ENCODE results near the gene TAF11L10.
"Not testable (repeated sequence)": the region's sequence is repeated elsewhere in the genome, so short reads cannot be mapped to it uniquely, and the experiment has no call there.

TAF11L10 gene

DNA sequence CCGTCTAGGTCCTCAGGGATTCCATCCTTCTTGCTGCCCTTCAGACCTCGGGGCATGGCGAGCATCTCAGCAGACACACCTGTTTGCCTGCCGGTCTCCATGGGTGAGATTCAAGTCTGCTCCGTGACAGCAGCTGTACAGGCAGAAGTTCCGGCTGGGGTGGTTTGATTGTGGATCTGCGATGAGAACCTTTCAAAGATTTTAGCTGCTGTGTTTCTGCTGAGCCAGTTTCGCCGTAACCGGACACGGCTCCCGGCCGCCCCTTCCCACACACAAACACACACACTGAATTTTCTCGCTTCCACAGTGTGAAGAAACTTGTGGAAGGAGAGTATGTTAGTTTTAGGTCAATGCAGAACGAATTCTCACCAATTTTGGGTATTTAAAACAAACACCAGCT is at the start of gene TAF11L10:
TAF11L10 (minus strand) TSS at position 101 of the 400 bp plus-strand sequence.
- H3K36me3 Mint-ChIP-seq; H3K27me3 Mint-ChIP-seq; DNase-seq (ENCODE audit: low spot score in 2 of 2); H3K4me3 Mint-ChIP-seq; H3K4me1 Mint-ChIP-seq; H3K9me3 Mint-ChIP-seq; H3K27ac Mint-ChIP-seq; ATAC-seq (ENCODE audit: low read depth): not testable (repeated sequence)

DNA sequence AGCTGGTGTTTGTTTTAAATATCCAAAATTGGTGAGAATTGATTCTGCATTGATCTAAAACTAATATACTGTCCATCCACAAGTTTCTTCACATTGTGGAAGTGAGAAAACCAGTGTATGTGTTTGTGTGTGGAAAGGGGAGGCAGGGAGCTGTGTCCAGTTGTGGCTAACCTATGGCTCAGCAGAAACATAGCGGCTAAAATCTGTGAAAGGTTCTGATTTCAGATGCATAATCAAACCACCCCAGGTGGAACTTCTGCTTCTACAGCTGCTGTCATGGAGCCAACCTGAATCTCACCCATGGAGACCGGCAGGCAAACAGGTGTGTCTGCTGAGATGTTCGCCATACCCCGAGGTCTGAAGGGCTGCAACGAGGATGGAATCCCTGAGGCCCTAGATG is 36.5 kb upstream of the TAF11L10 start, which contains the start of gene TAF11L14:
TAF11L14 (plus strand) TSS at position 301 of the 400 bp plus-strand sequence.
- DNase-seq (ENCODE audit: low spot score in 2 of 2) = no peak
- no peak for ATAC-seq (ENCODE audit: low read depth)
- no peaks in the 10 kb centered on the region for H3K9me3 Mint-ChIP-seq
- no peak within 1 kb of the TSS for H3K4me3 Mint-ChIP-seq
- no peaks in the 10 kb centered on the region for H3K27me3 Mint-ChIP-seq
- no peaks in the 10 kb centered on the region for H3K36me3 Mint-ChIP-seq
- no peaks in the 10 kb centered on the region for H3K4me1 Mint-ChIP-seq
- H3K27ac Mint-ChIP-seq = no peak within 1 kb of the TSS

DNA sequence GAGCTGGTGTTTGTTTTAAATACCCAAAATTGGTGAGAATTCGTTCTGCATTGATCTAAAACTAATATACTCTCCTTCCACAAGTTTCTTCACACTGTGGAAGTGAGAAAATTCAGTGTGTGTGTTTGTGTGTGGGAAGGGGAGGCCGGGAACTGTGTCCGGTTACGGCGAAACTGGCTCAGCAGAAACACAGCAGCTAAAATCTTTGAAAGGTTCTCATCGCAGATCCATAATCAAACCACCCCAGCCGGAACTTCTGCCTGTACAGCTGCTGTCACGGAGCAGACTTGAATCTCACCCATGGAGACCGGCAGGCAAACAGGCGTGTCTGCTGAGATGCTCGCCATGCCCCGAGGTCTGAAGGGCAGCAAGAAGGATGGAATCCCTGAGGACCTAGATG is 34.2 kb upstream of the TAF11L10 start, which contains the start of gene TAF11L13:
TAF11L13 (plus strand) TSS at position 301 of the 400 bp plus-strand sequence.
- DNase-seq (ENCODE audit: low spot score in 2 of 2); H3K4me3 Mint-ChIP-seq; H3K27me3 Mint-ChIP-seq; H3K36me3 Mint-ChIP-seq; H3K9me3 Mint-ChIP-seq; H3K27ac Mint-ChIP-seq; ATAC-seq (ENCODE audit: low read depth); H3K4me1 Mint-ChIP-seq: not testable (repeated sequence)

DNA sequence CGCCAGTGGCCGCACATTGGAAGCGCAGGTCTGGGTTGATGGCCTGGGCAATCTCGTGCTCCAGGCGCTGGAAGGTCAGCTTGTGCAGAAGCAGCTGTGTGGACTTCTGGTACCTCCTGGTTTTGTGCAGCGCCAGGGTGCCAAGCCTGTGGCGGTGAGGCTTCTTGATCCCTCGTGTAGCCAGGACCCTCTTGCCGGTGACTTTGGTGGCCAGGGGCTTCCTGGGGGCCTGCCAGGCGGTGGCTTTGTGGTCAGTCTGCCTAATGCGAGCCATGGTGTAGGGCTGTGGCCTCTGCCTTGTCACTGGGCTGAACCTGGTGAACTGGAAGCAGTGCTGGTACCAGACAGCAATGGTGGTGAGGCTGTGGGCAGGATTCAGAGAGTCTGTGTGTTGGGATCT is 28.1 kb upstream of the TAF11L10 start:
- H3K4me3 Mint-ChIP-seq = no peak overlapping the region
- H3K9me3 Mint-ChIP-seq = peaks cover 1% of the 10 kb centered on the region
- no peaks in the 10 kb centered on the region for H3K4me1 Mint-ChIP-seq
- no peaks in the 10 kb centered on the region for H3K36me3 Mint-ChIP-seq
- ATAC-seq (ENCODE audit: low read depth) (no peak), DNase-seq (ENCODE audit: low spot score in 2 of 2) (no peak)
- peaks cover 3% of the 10 kb centered on the region for H3K27me3 Mint-ChIP-seq
- no peak overlapping the region for H3K27ac Mint-ChIP-seq

DNA sequence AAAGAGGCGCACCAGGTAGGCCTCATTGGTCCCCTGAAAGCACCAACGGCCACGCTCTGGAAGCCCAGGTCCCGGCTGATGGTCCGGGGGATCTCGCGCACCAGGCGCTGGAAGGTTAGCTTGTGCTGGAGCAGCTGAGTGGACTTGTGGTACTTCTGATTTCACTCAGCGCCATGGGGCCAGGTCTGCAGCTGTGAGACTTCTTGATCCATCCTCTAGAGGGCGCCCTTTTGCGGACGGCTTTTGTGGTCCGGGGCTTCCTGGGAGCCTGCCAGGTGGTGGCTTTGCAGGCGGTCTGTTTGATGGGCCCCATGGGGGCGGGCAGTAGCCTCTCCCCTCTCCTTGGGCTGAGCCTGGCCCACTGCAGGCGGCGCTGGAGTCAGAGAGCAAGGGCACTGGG is 23.0 kb upstream of the TAF11L10 start:
- H3K4me3 Mint-ChIP-seq = no peak overlapping the region

DNA sequence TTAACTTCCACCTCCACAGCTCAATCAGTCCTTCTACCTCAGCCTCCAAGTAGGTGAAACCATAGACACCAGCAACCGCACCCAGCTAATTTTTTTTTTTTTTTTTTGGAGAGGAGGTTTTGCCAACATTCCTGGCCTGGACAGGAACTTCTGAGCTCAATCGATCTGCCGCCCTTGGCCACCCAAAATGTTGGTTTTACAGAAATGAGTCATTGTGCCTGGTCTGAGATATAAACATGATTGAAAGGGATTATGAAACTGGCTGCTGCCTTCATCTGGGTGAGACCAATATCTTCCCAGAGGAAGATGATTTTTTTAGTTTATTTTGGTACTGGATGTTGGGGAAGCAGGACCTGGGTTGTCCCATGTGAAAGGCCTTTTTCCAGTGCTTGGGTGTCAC is 21.7 kb upstream of the TAF11L10 start:
- no peak overlapping the region for H3K4me3 Mint-ChIP-seq
- ATAC-seq (ENCODE audit: low read depth) = no peak
- no peak for DNase-seq (ENCODE audit: low spot score in 2 of 2)

More for the DNA sequence above, 23.0 kb upstream of the TAF11L10 start:
- H3K36me3 Mint-ChIP-seq = no peaks in the 10 kb centered on the region
- H3K27me3 Mint-ChIP-seq = peaks cover 3% of the 10 kb centered on the region
- no peak for DNase-seq (ENCODE audit: low spot score in 2 of 2)
- peaks cover 1% of the 10 kb centered on the region for H3K9me3 Mint-ChIP-seq
- no peak overlapping the region for H3K27ac Mint-ChIP-seq
- no peaks in the 10 kb centered on the region for H3K4me1 Mint-ChIP-seq
- no peak for ATAC-seq (ENCODE audit: low read depth)

DNA sequence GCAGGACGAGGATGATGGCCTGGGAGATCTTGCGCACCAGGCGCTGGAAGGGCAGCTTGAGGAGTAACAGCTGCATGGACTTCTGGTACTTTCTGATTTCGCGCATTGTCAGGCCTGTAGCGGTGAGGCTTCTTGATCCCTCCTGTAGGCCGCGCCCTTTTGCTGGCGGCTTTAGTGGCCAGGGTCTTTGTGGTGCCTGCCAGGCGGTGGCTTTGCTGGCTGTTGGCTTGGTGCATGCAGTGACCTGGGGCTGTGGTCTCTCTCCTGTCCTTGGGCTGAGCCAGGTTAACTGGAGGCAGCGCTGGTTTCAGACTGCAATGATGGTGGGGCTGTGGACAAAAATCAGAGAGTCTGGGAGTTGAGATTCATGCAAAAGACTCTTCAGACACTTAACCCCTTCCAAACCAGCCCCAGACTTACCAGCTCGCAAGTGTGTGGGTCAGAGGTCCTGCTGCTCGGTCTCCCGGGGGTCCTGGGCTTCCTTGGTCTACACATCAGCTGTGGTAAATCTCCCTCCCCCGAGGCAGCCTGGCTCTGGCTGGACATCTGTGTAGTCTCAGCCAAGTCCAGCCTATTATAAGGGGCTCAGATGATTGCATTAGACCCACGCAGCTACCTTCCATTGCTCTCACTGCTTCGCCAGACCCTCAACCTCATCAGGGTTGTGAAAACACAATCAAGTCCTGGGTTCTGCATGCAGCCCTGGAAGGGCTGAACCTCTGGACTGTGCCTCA is 17.4 kb upstream of the TAF11L10 start:
- peaks cover 2% of the 10 kb centered on the region for H3K9me3 Mint-ChIP-seq
- no peak overlapping the region for H3K27ac Mint-ChIP-seq
- H3K27me3 Mint-ChIP-seq = peaks cover 3% of the 10 kb centered on the region
- no peaks in the 10 kb centered on the region for H3K4me1 Mint-ChIP-seq
- H3K36me3 Mint-ChIP-seq = no peaks in the 10 kb centered on the region
- no peak overlapping the region for H3K4me3 Mint-ChIP-seq
- ATAC-seq (ENCODE audit: low read depth) (no peak), DNase-seq (ENCODE audit: low spot score in 2 of 2) (no peak)

More for the DNA sequence above, 21.7 kb upstream of the TAF11L10 start:
- no peaks in the 10 kb centered on the region for H3K4me1 Mint-ChIP-seq
- no peaks in the 10 kb centered on the region for H3K36me3 Mint-ChIP-seq
- H3K9me3 Mint-ChIP-seq = peaks cover 1% of the 10 kb centered on the region
- peaks cover 3% of the 10 kb centered on the region for H3K27me3 Mint-ChIP-seq
- H3K27ac Mint-ChIP-seq = no peak overlapping the region

DNA sequence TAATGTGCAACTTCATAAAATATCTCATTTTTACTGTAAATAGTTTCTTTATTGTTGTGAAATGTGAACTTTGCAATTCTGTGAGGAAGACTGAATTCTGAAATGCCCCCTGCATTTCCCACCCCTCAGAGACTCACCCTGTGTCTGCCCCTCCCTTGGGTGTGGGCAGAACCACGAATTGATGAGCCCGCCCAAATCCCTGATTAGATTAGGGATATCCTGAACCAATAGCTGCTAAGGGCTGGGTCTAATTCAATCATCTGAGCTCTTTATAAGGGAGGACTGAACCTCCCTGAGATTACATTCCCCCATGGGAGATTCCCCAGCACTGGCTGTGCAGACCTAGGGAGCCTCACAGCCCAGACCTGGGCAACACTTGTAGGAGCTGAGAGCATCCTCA is 12.5 kb upstream of the TAF11L10 start, which contains the start of gene TAF11L12:
TAF11L12 (plus strand) TSS at position 301 of the 400 bp plus-strand sequence.
- H3K27me3 Mint-ChIP-seq = not testable (repeated sequence)

DNA sequence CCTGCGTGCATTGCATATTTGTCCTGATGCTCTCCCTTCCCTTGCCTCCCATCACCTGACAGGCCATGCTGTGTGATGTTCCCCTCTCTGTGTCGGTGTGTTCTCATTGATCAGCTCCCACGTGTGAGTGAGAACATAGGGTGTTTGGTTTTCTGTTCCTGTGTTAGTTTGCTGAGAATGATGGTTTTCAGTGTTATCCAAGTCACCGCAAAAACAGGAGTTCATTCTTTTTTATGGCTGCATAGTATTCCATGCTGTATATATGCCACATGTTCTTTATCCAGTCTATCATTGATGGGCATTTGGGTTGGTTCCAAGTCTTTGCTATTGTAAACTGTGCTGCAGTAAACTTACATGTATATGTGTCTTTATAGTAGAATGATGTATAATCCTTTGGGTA is 9.8 kb upstream of the TAF11L10 start:
- H3K27ac Mint-ChIP-seq; H3K4me1 Mint-ChIP-seq; ATAC-seq (ENCODE audit: low read depth); DNase-seq (ENCODE audit: low spot score in 2 of 2); H3K36me3 Mint-ChIP-seq; H3K9me3 Mint-ChIP-seq; H3K4me3 Mint-ChIP-seq; H3K27me3 Mint-ChIP-seq: not testable (repeated sequence)

More for the DNA sequence above, 12.5 kb upstream of the TAF11L10 start, which contains the start of gene TAF11L12:
- not testable (repeated sequence) for ATAC-seq (ENCODE audit: low read depth); H3K36me3 Mint-ChIP-seq; H3K27ac Mint-ChIP-seq; H3K4me3 Mint-ChIP-seq; H3K9me3 Mint-ChIP-seq; H3K4me1 Mint-ChIP-seq; DNase-seq (ENCODE audit: low spot score in 2 of 2)

DNA sequence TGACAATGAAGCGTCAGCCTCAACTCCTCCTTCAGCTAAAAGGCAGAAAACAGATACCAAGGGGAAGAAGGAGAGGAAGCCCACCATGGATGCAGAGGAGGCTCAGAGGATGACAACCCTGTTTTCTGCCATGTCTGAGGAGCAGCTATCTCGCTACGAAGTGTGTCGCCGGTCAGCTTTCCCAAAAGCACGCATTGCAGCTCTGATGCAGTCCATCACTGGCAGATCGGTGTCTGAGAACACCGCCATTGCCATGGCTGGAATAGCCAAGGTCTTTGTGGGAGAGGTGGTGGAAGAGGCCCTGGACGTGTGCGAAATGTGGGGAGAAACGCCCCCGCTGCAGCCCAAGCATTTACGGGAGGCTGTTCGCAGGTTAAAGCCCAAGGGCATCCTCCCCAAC is 7.3 kb upstream of the TAF11L10 start:
- no peaks in the 10 kb centered on the region for H3K36me3 Mint-ChIP-seq
- H3K27me3 Mint-ChIP-seq = peaks cover 5% of the 10 kb centered on the region
- ATAC-seq (ENCODE audit: low read depth) (no peak), DNase-seq (ENCODE audit: low spot score in 2 of 2) (no peak)
- H3K9me3 Mint-ChIP-seq = peaks cover 2% of the 10 kb centered on the region
- H3K27ac Mint-ChIP-seq = no peak overlapping the region
- H3K4me1 Mint-ChIP-seq = peaks cover 2% of the 10 kb centered on the region
- H3K4me3 Mint-ChIP-seq = no peak overlapping the region

DNA sequence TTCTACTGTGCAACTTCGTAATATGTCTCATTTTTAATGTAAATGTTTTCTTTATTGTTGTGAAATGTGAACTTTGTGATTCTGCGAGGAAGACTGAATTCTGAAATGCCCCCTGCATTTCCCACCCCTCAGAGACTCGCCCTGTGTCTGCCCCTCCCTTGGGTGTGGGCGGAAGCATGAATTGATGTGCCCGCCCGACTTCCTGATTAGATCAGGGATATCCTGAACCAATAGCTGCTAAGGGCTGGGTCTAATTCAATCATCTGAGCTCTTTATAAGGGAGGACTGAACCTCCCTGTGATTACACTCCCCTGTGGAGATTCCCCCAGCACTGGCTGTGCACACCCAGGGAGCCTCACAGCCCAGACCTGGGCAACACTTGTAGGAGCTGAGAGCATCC is 6.3 kb upstream of the TAF11L10 start, which contains the start of gene TAF11L11:
TAF11L11 (plus strand) TSS at position 304 of the 400 bp plus-strand sequence.
- H3K4me3 Mint-ChIP-seq; H3K4me1 Mint-ChIP-seq; DNase-seq (ENCODE audit: low spot score in 2 of 2); ATAC-seq (ENCODE audit: low read depth); H3K36me3 Mint-ChIP-seq; H3K9me3 Mint-ChIP-seq; H3K27me3 Mint-ChIP-seq; H3K27ac Mint-ChIP-seq: not testable (repeated sequence)

DNA sequence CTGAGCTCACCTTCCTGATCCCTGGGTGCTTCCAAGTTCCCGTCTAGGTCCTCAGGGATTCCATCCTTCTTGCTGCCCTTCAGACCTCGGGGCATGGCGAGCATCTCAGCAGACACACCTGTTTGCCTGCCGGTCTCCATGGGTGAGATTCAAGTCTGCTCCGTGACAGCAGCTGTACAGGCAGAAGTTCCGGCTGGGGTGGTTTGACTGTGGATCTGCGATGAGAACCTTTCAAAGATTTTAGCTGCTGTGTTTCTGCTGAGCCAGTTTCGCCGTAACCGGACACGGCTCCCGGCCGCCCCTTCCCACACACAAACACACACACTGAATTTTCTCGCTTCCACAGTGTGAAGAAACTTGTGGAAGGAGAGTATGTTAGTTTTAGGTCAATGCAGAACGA is 3.4 kb downstream of the TAF11L10 start, which contains the start of gene TAF11L9:
TAF11L9 (minus strand) TSS at position 140 of the 400 bp plus-strand sequence.
- H3K9me3 Mint-ChIP-seq; ATAC-seq (ENCODE audit: low read depth); H3K36me3 Mint-ChIP-seq; H3K27ac Mint-ChIP-seq; H3K4me3 Mint-ChIP-seq; H3K4me1 Mint-ChIP-seq; H3K27me3 Mint-ChIP-seq: not testable (repeated sequence)
- peak in 1 of 2 donors; percentile 7 for DNase-seq (ENCODE audit: low spot score in 2 of 2)

DNA sequence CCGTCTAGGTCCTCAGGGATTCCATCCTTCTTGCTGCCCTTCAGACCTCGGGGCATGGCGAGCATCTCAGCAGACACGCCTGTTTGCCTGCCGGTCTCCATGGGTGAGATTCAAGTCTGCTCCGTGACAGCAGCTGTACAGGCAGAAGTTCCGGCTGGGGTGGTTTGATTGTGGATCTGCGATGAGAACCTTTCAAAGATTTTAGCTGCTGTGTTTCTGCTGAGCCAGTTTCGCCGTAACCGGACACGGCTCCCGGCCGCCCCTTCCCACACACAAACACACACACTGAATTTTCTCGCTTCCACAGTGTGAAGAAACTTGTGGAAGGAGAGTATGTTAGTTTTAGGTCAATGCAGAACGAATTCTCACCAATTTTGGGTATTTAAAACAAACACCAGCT is 6.8 kb downstream of the TAF11L10 start, which contains the start of gene TAF11L8:
TAF11L8 (minus strand) TSS at position 101 of the 400 bp plus-strand sequence.
- not testable (repeated sequence) for H3K9me3 Mint-ChIP-seq; DNase-seq (ENCODE audit: low spot score in 2 of 2); H3K36me3 Mint-ChIP-seq; ATAC-seq (ENCODE audit: low read depth); H3K4me3 Mint-ChIP-seq; H3K4me1 Mint-ChIP-seq; H3K27ac Mint-ChIP-seq; H3K27me3 Mint-ChIP-seq

DNA sequence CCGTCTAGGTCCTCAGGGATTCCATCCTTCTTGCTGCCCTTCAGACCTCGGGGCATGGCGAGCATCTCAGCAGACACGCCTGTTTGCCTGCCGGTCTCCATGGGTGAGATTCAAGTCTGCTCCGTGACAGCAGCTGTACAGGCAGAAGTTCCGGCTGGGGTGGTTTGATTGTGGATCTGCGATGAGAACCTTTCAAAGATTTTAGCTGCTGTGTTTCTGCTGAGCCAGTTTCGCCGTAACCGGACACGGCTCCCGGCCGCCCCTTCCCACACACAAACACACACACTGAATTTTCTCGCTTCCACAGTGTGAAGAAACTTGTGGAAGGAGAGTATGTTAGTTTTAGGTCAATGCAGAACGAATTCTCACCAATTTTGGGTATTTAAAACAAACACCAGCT is 12.0 kb downstream of the TAF11L10 start, which contains the start of gene TAF11L7:
TAF11L7 (minus strand) TSS at position 101 of the 400 bp plus-strand sequence.
- not testable (repeated sequence) for H3K36me3 Mint-ChIP-seq; ATAC-seq (ENCODE audit: low read depth); H3K4me1 Mint-ChIP-seq; H3K9me3 Mint-ChIP-seq; H3K27me3 Mint-ChIP-seq; H3K27ac Mint-ChIP-seq; DNase-seq (ENCODE audit: low spot score in 2 of 2); H3K4me3 Mint-ChIP-seq

All from memory B cell (primary cell).